ACC112 (cell line): ENCODE data around the gene LRP10.

ENCODE experiments used
- H2AFZ ChIP-seq: fragments of 200-600 bp; sonication (generic); one replicate; pipeline ENCODE4 v1.6.0; 2017; ENCODE audit warnings: antibody characterized with exemption, low read length; ENCODE audit not compliant: unreplicated experiment
- H3K27ac ChIP-seq: fragments of 200-600 bp; sonication (generic); 2 replicates; pipeline ENCODE4 v1.5.1; 2014; ENCODE audit warnings: low read depth, mild to moderate bottlenecking, antibody characterized with exemption, low read length, moderate library complexity
- H3K27me3 ChIP-seq: fragments of 200-600 bp; sonication (generic); 2 replicates; pipeline ENCODE4 v1.6.1; 2014; ENCODE audit warnings: mild to moderate bottlenecking, antibody characterized with exemption, low read length, moderate library complexity, mixed read lengths; ENCODE audit not compliant: insufficient read depth
- H3K36me3 ChIP-seq: fragments of 200-600 bp; sonication (generic); 2 replicates; pipeline ENCODE4 v1.6.1; 2016; ENCODE audit warnings: mild to moderate bottlenecking, antibody characterized with exemption, low read length, moderate library complexity, mixed read lengths; ENCODE audit not compliant: insufficient read depth
- H3K4me1 ChIP-seq: fragments of 200-600 bp; sonication (generic); one replicate; pipeline ENCODE4 v1.6.1; 2016; ENCODE audit warnings: low read length, mixed read lengths; ENCODE audit not compliant: insufficient read depth, unreplicated experiment, control insufficient read depth
- H3K4me3 ChIP-seq: fragments of 200-600 bp; sonication (generic); 2 replicates; pipeline ENCODE4 v1.5.1; 2014; ENCODE audit warnings: mild to moderate bottlenecking, low read depth, low read length
- H3K79me2 ChIP-seq: fragments of 200-600 bp; sonication (generic); one replicate; pipeline ENCODE4 v1.6.0; 2016; ENCODE audit warnings: low read length; ENCODE audit not compliant: control insufficient read depth, unreplicated experiment, insufficient read depth

LRP10 gene

DNA sequence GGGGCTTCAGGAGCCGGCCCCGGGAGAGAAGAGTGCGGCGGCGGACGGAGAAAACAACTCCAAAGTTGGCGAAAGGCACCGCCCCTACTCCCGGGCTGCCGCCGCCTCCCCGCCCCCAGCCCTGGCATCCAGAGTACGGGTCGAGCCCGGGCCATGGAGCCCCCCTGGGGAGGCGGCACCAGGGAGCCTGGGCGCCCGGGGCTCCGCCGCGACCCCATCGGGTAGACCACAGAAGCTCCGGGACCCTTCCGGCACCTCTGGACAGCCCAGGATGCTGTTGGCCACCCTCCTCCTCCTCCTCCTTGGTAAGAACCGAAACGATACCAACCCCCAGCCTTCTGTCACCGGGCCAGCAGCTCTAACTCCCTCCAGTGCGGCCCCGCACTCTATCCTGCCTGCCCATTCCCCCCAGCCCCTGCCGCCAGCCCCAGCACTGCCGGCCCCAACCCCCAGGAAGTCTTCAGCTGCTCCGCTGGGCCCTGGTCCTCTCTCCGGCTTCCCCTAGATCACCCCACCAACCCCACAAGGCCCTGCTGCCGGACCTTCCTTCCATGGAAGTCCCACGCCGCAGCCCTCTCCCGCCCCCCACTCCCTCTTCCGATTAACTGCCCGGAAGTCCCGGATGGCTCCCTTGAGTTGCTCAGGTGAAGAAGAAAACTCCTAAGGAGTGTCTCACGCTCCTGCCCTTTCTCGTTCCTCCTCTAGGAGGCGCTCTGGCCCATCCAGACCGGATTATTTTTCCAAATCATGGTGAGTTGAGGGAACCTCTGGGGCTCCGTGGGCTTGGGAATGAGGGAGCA, 693 bp downstream of the LRP10 start:
- peaks cover 10% of the 10 kb centered on the region for H3K4me1 ChIP-seq
- H3K27me3 ChIP-seq = no peaks in the 10 kb centered on the region
- H3K79me2 ChIP-seq = peaks cover 16% of the 10 kb centered on the region
- peak overlapping the region; percentile 80 for H3K4me3 ChIP-seq
- peaks cover 13% of the 10 kb centered on the region; the same call in 1 of the 2 replicates for H3K36me3 ChIP-seq
- peak overlapping the region; percentile 76 for H3K27ac ChIP-seq
- peak overlapping the region; percentile 80 for H2AFZ ChIP-seq

DNA sequence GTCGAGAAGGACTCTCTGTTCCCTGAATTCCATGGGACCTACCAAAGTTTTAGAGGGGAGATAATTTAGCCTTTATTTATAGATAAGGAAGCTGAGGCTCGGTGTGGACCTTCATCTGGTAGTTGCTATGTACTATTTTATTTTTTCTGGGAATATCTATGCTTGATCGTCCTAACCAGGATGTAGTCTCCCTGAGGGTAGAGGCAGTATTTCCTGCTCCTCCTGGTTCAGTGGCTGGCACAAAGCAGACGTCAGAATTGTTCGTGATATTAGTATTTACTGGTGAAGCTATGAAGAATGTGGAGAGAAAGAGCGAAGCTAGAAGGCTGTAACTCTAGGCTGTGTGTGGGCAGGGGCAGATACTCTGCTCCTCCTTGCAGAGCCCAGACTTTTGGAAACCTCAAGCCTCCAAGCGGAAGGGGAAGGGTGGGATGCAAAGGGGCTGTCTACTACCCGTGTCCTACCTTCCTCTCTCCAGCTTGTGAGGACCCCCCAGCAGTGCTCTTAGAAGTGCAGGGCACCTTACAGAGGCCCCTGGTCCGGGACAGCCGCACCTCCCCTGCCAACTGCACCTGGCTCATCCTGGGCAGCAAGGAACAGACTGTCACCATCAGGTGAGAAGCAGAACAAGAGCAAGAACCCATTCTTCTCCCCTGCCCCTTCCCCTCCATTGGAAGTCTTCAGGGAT, 1.4 kb downstream of the LRP10 start:
- Histone ChIP-seq H3K27ac (peak overlapping the region; percentile 76), H3K79me2 (peaks cover 16% of the 10 kb centered on the region), H3K4me1 (peaks cover 10% of the 10 kb centered on the region), H3K27me3 (no peaks in the 10 kb centered on the region), H3K36me3 (peaks cover 13% of the 10 kb centered on the region; the same call in 1 of the 2 replicates), H3K4me3 (peak overlapping the region; percentile 80), H2AFZ (peak overlapping the region; percentile 80)

DNA sequence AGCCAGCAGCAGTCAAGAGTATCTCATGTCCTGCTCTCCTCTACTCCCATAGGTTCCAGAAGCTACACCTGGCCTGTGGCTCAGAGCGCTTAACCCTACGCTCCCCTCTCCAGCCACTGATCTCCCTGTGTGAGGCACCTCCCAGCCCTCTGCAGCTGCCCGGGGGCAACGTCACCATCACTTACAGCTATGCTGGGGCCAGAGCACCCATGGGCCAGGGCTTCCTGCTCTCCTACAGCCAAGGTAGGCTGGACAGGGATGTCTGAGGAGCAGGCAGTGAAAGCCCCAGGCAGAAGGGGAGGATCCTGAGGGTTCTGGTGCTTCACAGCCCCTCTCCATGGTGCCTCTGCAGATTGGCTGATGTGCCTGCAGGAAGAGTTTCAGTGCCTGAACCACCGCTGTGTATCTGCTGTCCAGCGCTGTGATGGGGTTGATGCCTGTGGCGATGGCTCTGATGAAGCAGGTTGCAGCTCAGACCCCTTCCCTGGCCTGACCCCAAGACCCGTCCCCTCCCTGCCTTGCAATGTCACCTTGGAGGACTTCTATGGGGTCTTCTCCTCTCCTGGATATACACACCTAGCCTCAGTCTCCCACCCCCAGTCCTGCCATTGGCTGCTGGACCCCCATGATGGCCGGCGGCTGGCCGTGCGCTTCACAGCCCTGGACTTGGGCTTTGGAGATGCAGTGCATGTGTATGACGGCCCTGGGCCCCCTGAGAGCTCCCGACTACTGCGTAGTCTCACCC, 3.6 kb downstream of the LRP10 start:
- H3K4me3 ChIP-seq = no peak overlapping the region
- H3K36me3 ChIP-seq = peaks cover 15% of the 10 kb centered on the region; the same call in 1 of the 2 replicates
- no peak overlapping the region for H2AFZ ChIP-seq
- H3K79me2 ChIP-seq = peaks cover 16% of the 10 kb centered on the region
- H3K4me1 ChIP-seq = peaks cover 10% of the 10 kb centered on the region
- H3K27ac ChIP-seq = no peak overlapping the region
- no peaks in the 10 kb centered on the region for H3K27me3 ChIP-seq

DNA sequence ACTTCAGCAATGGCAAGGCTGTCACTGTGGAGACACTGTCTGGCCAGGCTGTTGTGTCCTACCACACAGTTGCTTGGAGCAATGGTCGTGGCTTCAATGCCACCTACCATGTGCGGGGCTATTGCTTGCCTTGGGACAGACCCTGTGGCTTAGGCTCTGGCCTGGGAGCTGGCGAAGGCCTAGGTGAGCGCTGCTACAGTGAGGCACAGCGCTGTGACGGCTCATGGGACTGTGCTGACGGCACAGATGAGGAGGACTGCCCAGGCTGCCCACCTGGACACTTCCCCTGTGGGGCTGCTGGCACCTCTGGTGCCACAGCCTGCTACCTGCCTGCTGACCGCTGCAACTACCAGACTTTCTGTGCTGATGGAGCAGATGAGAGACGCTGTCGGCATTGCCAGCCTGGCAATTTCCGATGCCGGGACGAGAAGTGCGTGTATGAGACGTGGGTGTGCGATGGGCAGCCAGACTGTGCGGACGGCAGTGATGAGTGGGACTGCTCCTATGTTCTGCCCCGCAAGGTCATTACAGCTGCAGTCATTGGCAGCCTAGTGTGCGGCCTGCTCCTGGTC, 4.3 kb downstream of the LRP10 start:
- Histone ChIP-seq H3K79me2 (peaks cover 16% of the 10 kb centered on the region), H3K4me3 (no peak overlapping the region), H3K4me1 (peaks cover 5% of the 10 kb centered on the region), H3K36me3 (peaks cover 15% of the 10 kb centered on the region; the same call in 1 of the 2 replicates), H3K27me3 (no peaks in the 10 kb centered on the region), H2AFZ (no peak overlapping the region), H3K27ac (no peak overlapping the region)

DNA sequence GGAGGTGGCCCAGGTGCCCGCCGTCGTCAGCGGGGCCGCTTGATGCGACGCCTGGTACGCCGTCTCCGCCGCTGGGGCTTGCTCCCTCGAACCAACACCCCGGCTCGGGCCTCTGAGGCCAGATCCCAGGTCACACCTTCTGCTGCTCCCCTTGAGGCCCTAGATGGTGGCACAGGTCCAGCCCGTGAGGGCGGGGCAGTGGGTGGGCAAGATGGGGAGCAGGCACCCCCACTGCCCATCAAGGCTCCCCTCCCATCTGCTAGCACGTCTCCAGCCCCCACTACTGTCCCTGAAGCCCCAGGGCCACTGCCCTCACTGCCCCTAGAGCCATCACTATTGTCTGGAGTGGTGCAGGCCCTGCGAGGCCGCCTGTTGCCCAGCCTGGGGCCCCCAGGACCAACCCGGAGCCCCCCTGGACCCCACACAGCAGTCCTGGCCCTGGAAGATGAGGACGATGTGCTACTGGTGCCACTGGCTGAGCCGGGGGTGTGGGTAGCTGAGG, 5.5 kb downstream of the LRP10 start:
- Histone ChIP-seq H3K36me3 (peaks cover 15% of the 10 kb centered on the region; the same call in 1 of the 2 replicates), H3K27me3 (no peaks in the 10 kb centered on the region), H3K79me2 (peaks cover 16% of the 10 kb centered on the region), H2AFZ (no peak overlapping the region), H3K4me3 (no peak overlapping the region), H3K27ac (no peak overlapping the region), H3K4me1 (peaks cover 4% of the 10 kb centered on the region)

DNA sequence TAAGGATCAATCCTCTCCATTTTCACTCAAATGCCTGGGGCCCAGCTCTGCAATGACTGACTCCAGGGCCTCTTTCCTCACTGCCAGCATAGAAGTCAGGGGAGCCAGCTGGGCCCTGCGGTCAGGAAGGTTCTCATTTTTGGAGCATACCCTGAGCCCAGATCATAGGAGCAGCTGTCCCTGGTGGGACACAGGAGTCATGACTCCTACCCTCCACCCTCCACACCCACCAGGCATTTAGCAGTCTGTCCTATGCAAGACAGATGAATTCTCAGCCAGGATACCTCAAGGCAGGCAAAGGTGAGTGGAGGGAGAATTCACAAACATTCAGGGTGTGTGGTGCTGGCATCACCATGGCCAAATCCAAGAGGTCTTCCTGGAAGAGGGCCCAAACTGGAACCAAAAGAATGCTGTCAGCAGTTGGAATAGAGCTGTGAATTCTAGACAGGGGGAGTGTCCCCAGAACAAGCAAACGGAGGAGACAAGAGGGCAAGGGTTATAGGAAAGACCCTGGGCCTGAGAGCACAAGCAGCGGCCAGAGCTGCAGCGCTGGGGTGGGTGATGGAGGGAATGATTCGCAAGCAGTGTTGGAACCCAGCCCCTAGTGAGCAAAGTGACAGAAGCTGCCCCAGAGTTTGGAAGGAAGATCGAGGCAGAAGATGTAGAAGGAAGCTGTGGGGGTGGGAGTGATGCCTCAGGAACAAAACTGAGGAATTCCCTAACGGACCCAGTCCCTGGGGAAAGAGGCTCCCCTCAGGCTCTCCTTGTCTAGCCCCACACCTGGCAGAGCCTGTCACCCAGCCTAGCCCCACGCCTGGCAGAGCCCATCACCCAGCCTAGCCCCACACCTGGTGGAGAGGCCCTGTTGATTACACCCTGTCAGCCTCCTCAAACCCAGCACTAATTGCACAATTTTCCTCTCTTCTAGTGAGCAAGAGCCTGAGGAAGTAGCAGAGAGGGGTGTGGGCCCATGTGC, 7.0 kb downstream of the LRP10 start:
- Histone ChIP-seq H3K27ac (no peak overlapping the region), H3K4me3 (no peak overlapping the region), H3K36me3 (peaks cover 15% of the 10 kb centered on the region; the same call in 1 of the 2 replicates), H2AFZ (no peak overlapping the region), H3K79me2 (peaks cover 8% of the 10 kb centered on the region), H3K27me3 (no peaks in the 10 kb centered on the region), H3K4me1 (peaks cover 6% of the 10 kb centered on the region)

DNA sequence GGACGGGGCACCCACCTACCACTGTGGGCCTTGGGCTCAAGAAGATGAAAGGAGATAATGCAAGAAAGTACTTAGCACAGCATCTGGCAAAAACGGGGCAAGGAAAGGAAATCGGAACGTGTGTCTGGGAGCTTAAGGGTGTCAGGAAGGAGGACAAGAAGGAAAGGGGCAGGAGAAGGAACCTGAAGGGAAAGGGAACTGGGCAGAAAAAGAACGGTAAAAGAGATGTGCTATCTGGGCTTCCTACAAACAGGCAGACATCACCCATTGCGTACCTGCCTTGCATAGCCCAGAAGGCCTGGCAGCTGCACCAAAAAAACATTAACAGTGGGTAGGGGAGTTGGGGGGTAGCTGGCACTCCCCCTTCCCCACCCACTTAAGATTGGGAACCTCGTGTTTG, 10.5 kb downstream of the LRP10 start:
- H3K4me3 ChIP-seq = no peak overlapping the region
- H3K79me2 ChIP-seq = no peaks in the 10 kb centered on the region
- no peak overlapping the region for H3K27ac ChIP-seq

DNA sequence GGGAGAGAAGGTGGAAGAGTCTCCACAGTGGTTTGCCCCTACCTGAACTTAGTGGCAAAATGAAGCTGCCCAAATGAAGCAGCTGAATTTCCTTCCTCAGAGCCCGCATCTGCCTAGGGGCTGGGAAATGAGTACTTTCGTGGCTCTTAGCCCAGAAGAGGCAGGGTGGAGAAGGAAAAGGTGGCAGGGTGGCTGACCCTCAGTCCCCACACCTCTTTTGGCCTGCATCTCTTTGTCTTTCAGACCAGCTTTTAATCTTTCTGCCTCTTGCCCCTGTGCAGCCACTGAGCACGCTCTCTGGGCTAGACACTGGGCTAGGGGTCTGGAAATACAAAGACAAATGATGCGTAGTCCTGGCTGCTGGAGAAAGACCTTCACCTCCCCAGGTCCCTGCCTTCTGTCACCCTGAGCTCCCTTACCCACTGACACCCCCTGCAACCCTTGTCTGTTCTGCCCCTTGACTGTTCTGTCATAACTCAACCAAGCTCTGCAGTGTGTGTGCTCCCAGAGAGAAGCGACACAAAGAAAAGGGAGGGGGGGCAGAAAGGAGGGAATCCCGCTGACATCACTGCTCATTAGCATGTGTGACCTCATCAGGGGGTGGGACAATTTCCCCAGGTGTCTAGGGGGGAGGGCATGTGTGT, 11.1 kb downstream of the LRP10 start:
- peaks cover 9% of the 10 kb centered on the region for H3K4me1 ChIP-seq
- H3K36me3 ChIP-seq = peaks cover 2% of the 10 kb centered on the region; the same call in 1 of the 2 replicates
- H3K4me3 ChIP-seq = no peak overlapping the region
- no peak overlapping the region for H2AFZ ChIP-seq
- H3K79me2 ChIP-seq = no peaks in the 10 kb centered on the region
- H3K27me3 ChIP-seq = no peaks in the 10 kb centered on the region
- H3K27ac ChIP-seq = no peak overlapping the region

More for the DNA sequence above, 10.5 kb downstream of the LRP10 start:
- Histone ChIP-seq H3K27me3 (no peaks in the 10 kb centered on the region), H2AFZ (no peak overlapping the region), H3K4me1 (peaks cover 9% of the 10 kb centered on the region), H3K36me3 (peaks cover 2% of the 10 kb centered on the region; the same call in 1 of the 2 replicates)
